Endothelial cell of umbilical vein (primary cell): ENCODE measurements around the gene S100A3. TPM values are rescaled to one million over a fixed set of nuclear protein-coding genes. Genes with fewer than 3 reads are reported as not detected.

ENCODE experiments used
- BruUV-seq: library from RNA; stranded (reverse); fragments of 400-500 nt; replicated peaks from 2 replicates; lab custom pipeline; 2021; lab: Mats Ljungman, UMichigan
- CTCF ChIA-PET: fragments of 300-600, 350-600 bp; sonication (Branson Sonifier 250); formaldehyde crosslinking; loops from one replicate; lab custom pipeline; 2021; ENCODE audit warnings: antibody characterized with exemption, inconsistent platforms; lab: Charles Lee
- POLR2A ChIA-PET: fragments of 300-600, 350-600 bp; sonication (Branson Sonifier 250); formaldehyde crosslinking; loops from one replicate; lab custom pipeline; 2021; ENCODE audit warnings: antibody characterized with exemption, inconsistent platforms; lab: Charles Lee
- DNase-seq: peaks from one replicate; pipeline ENCODE4 v3.0.0-alpha.2; 2011; ENCODE audit warnings: low read depth, low spot score
- FAIRE-seq: peaks from 2 replicates; lab custom pipeline; 2011; peaks lifted over from hg19 to GRCh38; lab: Jason Lieb, UNC
- H2AFZ ChIP-seq: 2 replicates; pipeline ENCODE4 v1.6.0; 2012; ENCODE audit warnings: low read depth, low read length, control low read depth, inconsistent platforms
- H3K27ac ChIP-seq: 2 replicates; pipeline ENCODE4 v1.5.1; 2011; ENCODE audit warnings: low read depth, mild to moderate bottlenecking, control low read depth, low read length, moderate library complexity; ENCODE audit not compliant: insufficient read depth
- H3K27me3 ChIP-seq, 2 experiments: 2 replicates each; pipeline versions ENCODE4 v1.6.0 to v1.6.1; 2011; ENCODE audit warnings: low read length in 2 of 2, mixed read lengths in 1 of 2; ENCODE audit not compliant: control insufficient read depth in 2 of 2, insufficient read depth in 2 of 2
- H3K36me3 ChIP-seq, 2 experiments: 2 replicates in 1 of 2; 3 replicates in 1 of 2; pipeline ENCODE4 v1.5.1; 2011; ENCODE audit warnings: low read length in 2 of 2, mild to moderate bottlenecking in 1 of 2, moderate library complexity in 1 of 2; ENCODE audit not compliant: control insufficient read depth in 2 of 2, insufficient read depth in 2 of 2; ENCODE audit errors: extremely low read depth in 1 of 2
- H3K4me1 ChIP-seq: 3 replicates; pipeline ENCODE4 v1.5.1; 2011; ENCODE audit warnings: mild to moderate bottlenecking, low read length; ENCODE audit not compliant: control insufficient read depth, insufficient read depth; ENCODE audit errors: extremely low read depth
- H3K4me2 ChIP-seq: 2 replicates; pipeline ENCODE4 v1.6.1; 2011; ENCODE audit warnings: low read length, control low read depth, mixed read lengths; ENCODE audit not compliant: insufficient read depth
- H3K4me3 ChIP-seq, 3 experiments: fragments of 200-600 bp in 1 of 3; sonication (generic), shearing (Covaris generic) in 1 of 3; replicated peaks in 1 of 3; 2 replicates each; pipeline ENCODE4 v1.5.1; 2011 to 2016; ENCODE audit warnings: control low read depth in 3 of 3, low read length in 3 of 3, mild to moderate bottlenecking in 2 of 3, inconsistent platforms in 1 of 3, low read depth in 1 of 3, moderate library complexity in 1 of 3; ENCODE audit not compliant: insufficient read depth in 1 of 3
- H3K79me2 ChIP-seq: 2 replicates; pipeline ENCODE4 v1.6.0; 2012; ENCODE audit warnings: low read length, inconsistent platforms; ENCODE audit not compliant: control insufficient read depth, insufficient read depth
- H3K9ac ChIP-seq: replicated peaks from 2 replicates; pipeline ENCODE3; 2011; ENCODE audit warnings: low read length, control low read depth; ENCODE audit not compliant: insufficient read depth; ENCODE audit errors: extremely low read depth
- H3K9me1 ChIP-seq: replicated peaks from 3 replicates; pipeline ENCODE4 v1.6.0; 2011; ENCODE audit warnings: mild to moderate bottlenecking, low read length; ENCODE audit not compliant: control insufficient read depth, insufficient read depth; ENCODE audit errors: extremely low read depth
- H3K9me3 ChIP-seq: replicated peaks from 2 replicates; pipeline ENCODE4 v1.5.1; 2012; ENCODE audit warnings: low read length, inconsistent platforms; ENCODE audit not compliant: control insufficient read depth, insufficient read depth
- H4K20me1 ChIP-seq: replicated peaks from 2 replicates; pipeline ENCODE3; 2011; ENCODE audit warnings: mild to moderate bottlenecking, low read length; ENCODE audit not compliant: control insufficient read depth, insufficient read depth; ENCODE audit errors: extremely low read depth
- EZH2 ChIP-seq: IDR thresholded peaks from 2 replicates; pipeline ENCODE4 v1.6.1; 2012; ENCODE audit warnings: borderline replicate concordance, low read depth, mild to moderate bottlenecking, moderate library complexity, low read length, inconsistent platforms; ENCODE audit not compliant: severe bottlenecking
- FOS ChIP-seq: IDR thresholded peaks from 2 replicates; pipeline ENCODE4 v1.6.1; 2011; ENCODE audit warnings: mild to moderate bottlenecking, low read length, moderate library complexity, borderline replicate concordance; ENCODE audit not compliant: insufficient read depth
- GATA2 ChIP-seq: IDR thresholded peaks from 2 replicates; pipeline ENCODE4 v1.7.0; 2011; ENCODE audit warnings: low read depth, mild to moderate bottlenecking, moderate library complexity, mixed read lengths, low read length; ENCODE audit not compliant: insufficient read length, insufficient read depth
- JUN ChIP-seq: IDR thresholded peaks from 2 replicates; pipeline ENCODE4 v1.6.1; 2011; ENCODE audit warnings: borderline replicate concordance, low read depth; ENCODE audit not compliant: insufficient read length, insufficient read depth
- MYC ChIP-seq: IDR thresholded peaks from one replicate; pipeline ENCODE4 v1.6.1; 2011; ENCODE audit warnings: mild to moderate bottlenecking, low read depth, low read length
- POLR2A ChIP-seq: IDR thresholded peaks from 2 replicates; pipeline ENCODE4 v1.6.1; 2012; ENCODE audit warnings: low read depth, mild to moderate bottlenecking, control low read depth, low read length
- POLR2AphosphoS5 ChIP-seq: IDR thresholded peaks from 2 replicates; pipeline ENCODE4 v1.6.1; 2012; ENCODE audit warnings: low read depth, mild to moderate bottlenecking, control low read depth, low read length, moderate library complexity; ENCODE audit not compliant: insufficient read depth
- dilution Hi-C: fragments of 300-500 bp; cut with MboI; formaldehyde crosslinking; loops from one replicate; pipeline ENCODE4 v1.15.0; 2019; ENCODE audit warnings: low sequenced_read_pairs; ENCODE audit not compliant: extremely low pct_ligation_motif_present
- intact Hi-C: fragments of 100-400 bp; cut with micrococcal nuclease; formaldehyde crosslinking; loops from one replicate; pipeline ENCODE4 v1.10.0; 2022
- polyA plus RNA-seq, 4 experiments: library from polyadenylated mRNA; depleted of rRNA in 3 of 4; stranded (reverse) in 3 of 4; unstranded in 1 of 4; fragments of >200 nt; gene quantifications; 2 replicates each; pipeline versions ENCODE4 v1.2.1 to v1.2.3, GENCODE V29; 2011 to 2012; ENCODE audit warnings: missing spikeins in 1 of 4
- total RNA-seq: library from RNA; stranded (reverse); gene quantifications from 2 replicates; pipeline ENCODE4 v1.2.3, GENCODE V29; 2021
- TF ChIP-seq, protein P1 (sequence below), 2 donors: IDR thresholded peaks; 1 replicate in 1 of 2; 2 replicates in 1 of 2; pipeline ENCODE4 v1.5.1; 2011; ENCODE audit warnings: low read length in 2 of 2, mild to moderate bottlenecking in 2 of 2, moderate library complexity in 2 of 2, control low read depth in 1 of 2, inconsistent platforms in 1 of 2, low read depth in 1 of 2; ENCODE audit not compliant: insufficient read depth in 1 of 2; ENCODE audit errors: extremely low read depth in 1 of 2
- TF ChIP-seq, protein P2 (sequence below): IDR thresholded peaks from 2 replicates; pipeline ENCODE4 v1.6.1; 2011; ENCODE audit not compliant: insufficient read depth, insufficient read length

The S100A3 gene
- total and polyA plus RNA-seq, 2 donors (not counting 3 experiments of a cell fraction or from before 2014, with no cell fraction given) = 0.42 to 1.3 TPM

DNA sequence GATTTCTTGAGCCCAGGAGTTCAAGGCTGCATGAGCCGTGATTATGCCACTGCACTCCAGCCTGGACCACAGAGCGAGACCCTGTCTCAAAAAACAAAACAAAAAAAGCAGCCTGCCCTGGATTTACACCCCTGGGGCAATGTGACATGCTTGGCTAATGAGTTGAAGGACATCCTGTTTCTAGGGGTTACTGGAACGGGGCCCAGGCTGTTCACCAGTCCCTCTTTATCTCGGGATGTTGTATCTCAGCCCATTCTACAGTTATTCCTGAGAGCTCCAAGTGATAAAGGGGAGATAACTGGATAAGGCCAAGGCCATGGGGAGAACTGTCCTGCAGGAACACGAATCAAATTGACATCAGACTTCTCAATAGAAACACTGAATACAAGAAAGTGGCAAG lies 38.3 kb upstream of the S100A3 start:
- H3K36me3 ChIP-seq = no peaks in the 10 kb centered on the region
- FAIRE-seq (peak; percentile 55), DNase-seq (no peak)
- ChIA-PET CTCF (interaction anchor here (0.7 to 4.6 kb wide), 4 partner anchors 9 to 40 kb away, joined by 3 to 24 read pairs (median 6); partner anchors contain the start of gene S100A13), POLR2A (interaction anchor here (0.7 kb wide), 1 partner anchor 40 kb away, joined by 3 read pairs; the partner anchor contains the start of gene S100A13)
- H3K4me3 ChIP-seq = no peak overlapping the region
- H3K9ac ChIP-seq = no peak overlapping the region
- H3K4me1 ChIP-seq = peaks cover 5% of the 10 kb centered on the region
- H3K4me2 ChIP-seq = no peak overlapping the region
- dilution Hi-C loops = no loop called here
- no peaks in the 10 kb centered on the region for H3K27me3 ChIP-seq
- TF ChIP-seq, protein P1, sequence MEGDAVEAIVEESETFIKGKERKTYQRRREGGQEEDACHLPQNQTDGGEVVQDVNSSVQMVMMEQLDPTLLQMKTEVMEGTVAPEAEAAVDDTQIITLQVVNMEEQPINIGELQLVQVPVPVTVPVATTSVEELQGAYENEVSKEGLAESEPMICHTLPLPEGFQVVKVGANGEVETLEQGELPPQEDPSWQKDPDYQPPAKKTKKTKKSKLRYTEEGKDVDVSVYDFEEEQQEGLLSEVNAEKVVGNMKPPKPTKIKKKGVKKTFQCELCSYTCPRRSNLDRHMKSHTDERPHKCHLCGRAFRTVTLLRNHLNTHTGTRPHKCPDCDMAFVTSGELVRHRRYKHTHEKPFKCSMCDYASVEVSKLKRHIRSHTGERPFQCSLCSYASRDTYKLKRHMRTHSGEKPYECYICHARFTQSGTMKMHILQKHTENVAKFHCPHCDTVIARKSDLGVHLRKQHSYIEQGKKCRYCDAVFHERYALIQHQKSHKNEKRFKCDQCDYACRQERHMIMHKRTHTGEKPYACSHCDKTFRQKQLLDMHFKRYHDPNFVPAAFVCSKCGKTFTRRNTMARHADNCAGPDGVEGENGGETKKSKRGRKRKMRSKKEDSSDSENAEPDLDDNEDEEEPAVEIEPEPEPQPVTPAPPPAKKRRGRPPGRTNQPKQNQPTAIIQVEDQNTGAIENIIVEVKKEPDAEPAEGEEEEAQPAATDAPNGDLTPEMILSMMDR (IDR thresholded peaks at IDR 0.05; ENCODE audit: extremely low read depth in 1 of 2, insufficient read depth in 1 of 2, low read depth in 1 of 2, low read length in 2 of 2) = no peak
- TF ChIP-seq POLR2AphosphoS5 (no peak), GATA2 (peak; percentile 34)
- H2AFZ ChIP-seq = no peak overlapping the region
- H3K9me3 ChIP-seq = no peaks in the 10 kb centered on the region
- intact Hi-C loops = no loop called here
- H3K9me1 ChIP-seq = no peaks in the 10 kb centered on the region
- no peaks in the 10 kb centered on the region for H4K20me1 ChIP-seq
- H3K27ac ChIP-seq = no peak overlapping the region
- no TSS peak for BruUV-seq
- H3K79me2 ChIP-seq = no peaks in the 10 kb centered on the region

DNA sequence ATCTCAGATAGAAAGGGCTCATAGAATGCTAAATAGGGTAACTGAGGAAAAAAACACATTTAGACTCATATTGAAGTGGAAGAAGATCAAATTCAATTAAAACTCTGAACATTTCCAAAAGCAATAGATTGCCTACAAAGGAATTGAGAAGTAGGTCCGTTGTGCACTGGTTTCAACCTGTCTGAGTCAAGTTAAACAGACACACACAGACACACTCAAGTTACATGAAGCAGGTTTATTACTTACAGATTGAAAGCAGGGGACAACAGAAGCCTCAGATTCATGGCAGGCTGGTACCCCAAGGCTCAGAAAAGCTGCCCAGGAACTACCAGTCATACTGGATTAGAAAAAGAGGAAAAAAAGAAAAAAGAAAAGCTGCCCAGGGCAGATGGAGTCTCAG lies 37.3 kb upstream of the S100A3 start:
- Histone ChIP-seq H3K9ac (no peak overlapping the region), H3K27ac (no peak overlapping the region), H3K36me3 (no peaks in the 10 kb centered on the region), H3K4me3 (no peak overlapping the region), H3K9me3 (no peaks in the 10 kb centered on the region), H3K27me3 (no peaks in the 10 kb centered on the region), H3K4me1 (peaks cover 5% of the 10 kb centered on the region), H3K4me2 (no peak overlapping the region), H4K20me1 (no peaks in the 10 kb centered on the region), H3K79me2 (no peaks in the 10 kb centered on the region), H3K9me1 (no peaks in the 10 kb centered on the region), H2AFZ (no peak overlapping the region)
- ChIA-PET POLR2A (interaction anchor here (0.7 kb wide), 1 partner anchor 41 kb away, joined by 3 read pairs; the partner anchor contains the start of gene S100A13), CTCF (interaction anchor here (1.1 to 4.6 kb wide), 5 partner anchors 9 to 41 kb away, joined by 3 to 24 read pairs (median 3); partner anchors contain the start of gene S100A13)
- dilution Hi-C loops = no loop called here
- DNase-seq = no peak
- intact Hi-C loops = no loop called here
- no TSS peak for BruUV-seq
- TF ChIP-seq EZH2 = no peak
- TF ChIP-seq MYC = no peak
- TF ChIP-seq JUN = no peak
- TF ChIP-seq, protein P1 (IDR thresholded peaks at IDR 0.05; ENCODE audit: extremely low read depth in 1 of 2, insufficient read depth in 1 of 2, low read depth in 1 of 2, low read length in 2 of 2) = no peak
- TF ChIP-seq, protein P2, sequence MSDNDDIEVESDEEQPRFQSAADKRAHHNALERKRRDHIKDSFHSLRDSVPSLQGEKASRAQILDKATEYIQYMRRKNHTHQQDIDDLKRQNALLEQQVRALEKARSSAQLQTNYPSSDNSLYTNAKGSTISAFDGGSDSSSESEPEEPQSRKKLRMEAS = no peak
- no peak for TF ChIP-seq POLR2A
- no peak for TF ChIP-seq FOS
- no peak for TF ChIP-seq POLR2AphosphoS5
- TF ChIP-seq GATA2 = no peak
- FAIRE-seq = no peak
